ENCODE data around the gene ARHGAP44.

DNA sequence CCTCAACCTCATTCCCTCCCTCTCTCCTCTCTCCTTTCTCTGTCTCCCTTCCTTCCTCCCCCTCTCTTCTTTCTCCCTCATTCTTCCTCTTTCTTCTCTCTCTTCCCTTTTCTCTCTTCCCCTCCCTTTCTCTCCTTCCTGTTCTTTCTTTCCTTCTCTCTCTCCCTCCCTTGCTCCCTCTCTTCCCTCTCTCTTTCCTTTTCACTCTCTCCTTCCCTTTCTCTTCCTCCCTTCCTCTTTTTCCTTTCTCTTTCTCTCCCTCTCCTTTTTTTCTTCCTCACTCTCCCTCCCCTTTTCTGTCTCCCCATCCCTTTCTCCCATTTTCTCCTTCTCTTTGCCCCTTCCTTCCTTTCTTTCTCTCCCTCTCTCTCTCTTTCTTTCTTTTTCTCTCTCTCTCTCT is 236.4 kb downstream of the ARHGAP44 start:
- TF ChIP-seq CTCF (conservative IDR thresholded peaks at IDR 0.05) (no peak), ZFX (IDR thresholded peaks at IDR 0.05) (no peak)
